Measurements from ENCODE around the gene NAA20.

GRCh38 chr20:20023395-20023794, 6.2 kb downstream of the NAA20 start:
- TF ChIP-seq CTCF (IDR thresholded peaks at IDR 0.05; ENCODE audit: low read depth, low read length, missing input control) = no peak
- no peak for TF ChIP-seq YY1 (IDR thresholded peaks at IDR 0.05)
- TF ChIP-seq REST (IDR thresholded peaks at IDR 0.05) = no peak
- no peak for TF ChIP-seq SP1 (IDR thresholded peaks at IDR 0.05)
- TF ChIP-seq ATF3 (IDR thresholded peaks at IDR 0.05) = no peak
- no peak for TF ChIP-seq RAD21 (IDR thresholded peaks at IDR 0.05)

Measured in liver (tissue), 3 donors.